HG02678 (cell line): ENCODE results near the gene OTOG.

Experiments used
- ATAC-seq: cut with Tn5 transposase; IDR thresholded peaks from one replicate; pipeline ENCODE4 v1.9.1; 2021; ENCODE audit warnings: mild to moderate bottlenecking, moderate library complexity; ENCODE audit not compliant: unreplicated experiment

Gene OTOG

DNA sequence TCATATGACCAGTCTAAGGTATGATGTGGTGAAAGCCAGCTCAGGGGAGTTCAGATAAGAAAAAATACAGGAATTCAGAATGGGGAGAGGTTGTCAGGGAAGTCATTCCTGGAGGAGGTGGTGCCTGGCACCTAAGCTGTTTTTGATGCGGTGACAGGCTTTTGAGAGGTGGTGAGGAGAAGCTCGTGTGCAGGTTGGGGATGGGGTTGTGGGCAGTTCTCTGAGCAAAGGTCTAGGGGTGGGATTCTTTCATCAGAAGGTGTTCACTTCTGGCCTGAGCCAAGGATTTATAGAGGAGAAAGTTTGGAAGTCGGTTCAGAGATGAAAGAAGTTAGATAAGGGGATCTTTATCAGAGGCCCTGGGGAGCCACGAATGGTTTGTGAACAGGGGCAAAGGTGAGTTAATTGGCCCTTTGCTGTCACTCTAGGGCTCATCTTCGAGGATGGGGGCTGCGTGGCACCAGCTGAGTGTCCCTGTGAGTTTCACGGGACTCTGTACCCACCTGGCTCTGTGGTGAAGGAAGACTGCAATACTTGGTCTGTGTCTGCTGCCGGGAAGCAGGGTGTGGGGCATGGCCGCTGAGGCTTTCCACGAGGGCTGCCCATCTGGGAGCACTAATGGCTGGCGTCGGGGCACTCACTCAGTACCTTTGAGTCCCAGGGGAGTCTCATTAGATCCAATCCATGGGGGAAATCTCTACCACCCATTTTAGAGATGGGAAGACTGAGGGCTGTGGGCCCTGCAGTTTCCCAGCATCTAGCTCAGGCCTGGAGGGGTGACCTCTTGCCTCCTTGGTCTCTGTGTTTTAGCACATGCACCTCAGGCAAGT, 13.4 kb downstream of the OTOG start:
- no peak for ATAC-seq

DNA sequence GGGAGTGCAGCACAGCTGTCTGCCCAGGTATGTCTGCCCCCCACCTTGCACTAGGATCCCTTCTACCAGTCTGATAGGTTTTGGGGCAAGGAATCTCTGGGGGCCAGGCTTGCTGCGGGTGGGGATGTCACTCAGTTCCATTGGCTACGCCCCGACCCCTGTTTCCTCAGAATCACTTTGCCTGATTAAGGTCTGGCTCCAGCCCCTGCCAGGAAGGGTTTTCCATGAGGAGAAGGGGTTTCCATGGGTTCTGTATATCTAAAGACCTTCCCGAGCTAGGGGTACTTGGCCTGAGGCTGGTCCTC, 14.0 kb downstream of the OTOG start:
- no peak for ATAC-seq

DNA sequence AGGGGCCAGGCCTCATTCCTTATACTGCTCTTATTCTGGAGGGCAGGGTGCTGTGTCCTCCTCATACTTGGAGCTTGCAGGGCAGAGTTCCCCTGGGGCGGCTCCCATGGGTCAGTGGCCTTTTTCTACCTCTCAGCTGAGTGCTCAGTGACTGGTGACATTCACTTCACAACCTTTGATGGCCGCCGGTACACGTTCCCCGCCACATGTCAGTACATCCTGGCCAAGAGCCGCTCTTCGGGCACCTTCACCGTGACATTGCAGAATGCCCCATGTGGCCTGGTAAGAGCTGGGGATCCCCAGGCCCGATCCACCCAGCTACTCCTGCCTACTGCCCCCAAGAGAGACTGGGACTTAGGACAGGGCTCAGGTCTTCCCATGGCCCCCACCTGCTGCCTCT, 14.5 kb downstream of the OTOG start:
- ATAC-seq: no peak

DNA sequence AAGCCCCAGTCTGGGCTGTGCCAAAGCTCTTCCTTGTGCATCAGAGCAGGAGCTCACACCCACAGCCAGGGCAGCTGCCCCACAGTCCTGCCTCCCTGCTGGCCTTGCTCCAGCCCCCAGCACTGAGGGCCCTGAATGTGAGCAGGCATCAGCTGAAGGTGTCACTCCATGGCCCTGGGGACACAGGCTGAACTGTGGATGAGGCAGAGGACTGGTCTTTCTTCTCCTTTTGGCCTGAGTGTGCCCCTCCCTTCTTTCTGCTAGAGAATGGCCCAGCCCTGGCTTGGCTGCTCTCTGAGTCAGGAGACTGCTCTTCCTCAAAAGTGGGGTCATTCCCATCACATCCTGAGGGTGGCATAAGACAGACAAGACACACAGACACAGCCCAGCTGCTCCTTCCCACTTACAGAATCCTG, 16.2 kb downstream of the OTOG start:
- no peak for ATAC-seq

DNA sequence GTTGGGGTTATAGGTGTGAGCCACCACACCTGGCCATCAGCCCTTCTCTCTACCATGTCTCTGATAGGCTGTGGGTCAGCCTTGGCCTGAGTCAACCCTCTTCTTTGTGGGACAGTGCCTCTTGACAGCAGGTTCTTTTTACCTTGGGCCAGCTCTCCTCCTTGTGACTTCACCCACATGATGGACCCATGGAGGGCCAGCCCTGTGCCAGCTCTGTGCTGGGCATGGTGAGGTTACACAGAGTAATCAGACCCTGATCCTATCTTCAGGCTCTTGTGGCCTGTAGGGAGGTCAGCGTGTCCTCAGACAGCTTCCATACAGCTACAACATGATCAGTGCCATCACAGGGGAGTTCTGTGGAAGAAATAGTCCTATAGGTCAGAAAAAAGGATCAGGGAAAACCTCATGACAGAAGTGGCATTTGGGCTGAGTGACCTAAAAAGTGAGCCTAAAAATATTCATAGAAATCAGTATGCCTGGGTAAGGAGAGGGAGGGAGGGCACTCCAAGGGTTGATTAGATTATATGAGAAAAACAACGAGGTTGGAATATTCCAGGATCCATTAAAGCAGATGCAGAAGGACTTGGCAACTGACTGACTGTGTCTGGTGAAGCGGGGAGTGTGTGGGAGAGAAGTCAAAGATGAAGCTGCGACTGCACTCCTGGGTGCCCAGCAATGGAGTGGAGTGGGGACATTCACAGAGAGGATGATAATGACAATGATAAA, 17.1 kb downstream of the OTOG start:
- no peak for ATAC-seq

DNA sequence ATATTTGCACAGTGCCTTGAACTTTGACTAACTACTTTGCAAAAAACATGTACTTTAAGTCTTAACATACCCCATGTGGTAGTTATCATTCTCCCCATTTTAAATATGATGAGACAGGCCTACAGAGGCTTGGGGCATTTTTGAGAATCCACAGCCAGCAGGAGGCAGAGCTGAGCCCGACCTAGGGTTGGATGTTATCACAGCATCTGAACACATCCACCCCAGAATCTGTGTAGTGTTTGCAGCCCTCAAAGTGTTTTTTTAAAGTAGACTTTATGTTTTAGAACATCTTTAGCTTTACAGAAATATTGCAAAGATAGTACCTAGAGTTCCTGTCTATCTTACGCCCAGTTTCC, 17.6 kb downstream of the OTOG start:
- no peak for ATAC-seq

DNA sequence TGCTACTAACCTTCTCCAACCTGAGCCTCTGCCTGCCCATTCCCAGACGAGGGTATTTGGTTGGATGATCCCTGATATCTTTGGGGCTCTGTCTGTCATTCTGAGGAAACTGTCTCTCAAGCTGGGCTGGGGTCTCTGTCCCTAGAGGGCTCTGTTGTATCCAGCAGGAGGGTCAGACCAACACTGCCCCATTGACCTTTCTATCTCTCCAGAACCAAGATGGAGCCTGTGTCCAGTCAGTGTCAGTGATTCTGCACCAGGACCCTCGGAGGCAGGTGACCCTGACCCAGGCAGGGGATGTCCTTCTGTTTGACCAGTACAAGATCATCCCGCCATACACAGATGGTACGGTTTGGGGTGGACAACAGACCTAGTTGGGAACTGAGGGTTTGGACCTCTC, 21.9 kb downstream of the OTOG start:
- no peak for ATAC-seq

DNA sequence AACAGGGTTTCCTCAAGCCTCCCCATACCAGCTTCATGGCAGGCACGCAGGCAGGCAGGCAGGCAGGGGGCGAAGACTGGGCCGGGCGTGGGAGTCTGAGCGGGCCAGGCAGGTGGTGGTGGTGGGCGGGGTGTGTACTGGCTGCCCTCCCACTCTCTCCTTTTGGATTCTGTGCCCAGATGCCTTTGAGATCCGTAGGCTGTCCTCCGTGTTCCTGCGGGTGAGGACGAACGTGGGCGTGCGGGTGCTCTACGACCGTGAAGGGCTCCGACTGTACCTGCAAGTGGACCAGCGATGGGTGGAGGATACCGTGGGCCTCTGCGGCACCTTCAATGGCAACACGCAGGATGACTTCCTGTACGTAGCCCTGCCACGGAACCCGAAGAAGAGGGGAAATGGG, 23.0 kb downstream of the OTOG start:
- no peak for ATAC-seq

DNA sequence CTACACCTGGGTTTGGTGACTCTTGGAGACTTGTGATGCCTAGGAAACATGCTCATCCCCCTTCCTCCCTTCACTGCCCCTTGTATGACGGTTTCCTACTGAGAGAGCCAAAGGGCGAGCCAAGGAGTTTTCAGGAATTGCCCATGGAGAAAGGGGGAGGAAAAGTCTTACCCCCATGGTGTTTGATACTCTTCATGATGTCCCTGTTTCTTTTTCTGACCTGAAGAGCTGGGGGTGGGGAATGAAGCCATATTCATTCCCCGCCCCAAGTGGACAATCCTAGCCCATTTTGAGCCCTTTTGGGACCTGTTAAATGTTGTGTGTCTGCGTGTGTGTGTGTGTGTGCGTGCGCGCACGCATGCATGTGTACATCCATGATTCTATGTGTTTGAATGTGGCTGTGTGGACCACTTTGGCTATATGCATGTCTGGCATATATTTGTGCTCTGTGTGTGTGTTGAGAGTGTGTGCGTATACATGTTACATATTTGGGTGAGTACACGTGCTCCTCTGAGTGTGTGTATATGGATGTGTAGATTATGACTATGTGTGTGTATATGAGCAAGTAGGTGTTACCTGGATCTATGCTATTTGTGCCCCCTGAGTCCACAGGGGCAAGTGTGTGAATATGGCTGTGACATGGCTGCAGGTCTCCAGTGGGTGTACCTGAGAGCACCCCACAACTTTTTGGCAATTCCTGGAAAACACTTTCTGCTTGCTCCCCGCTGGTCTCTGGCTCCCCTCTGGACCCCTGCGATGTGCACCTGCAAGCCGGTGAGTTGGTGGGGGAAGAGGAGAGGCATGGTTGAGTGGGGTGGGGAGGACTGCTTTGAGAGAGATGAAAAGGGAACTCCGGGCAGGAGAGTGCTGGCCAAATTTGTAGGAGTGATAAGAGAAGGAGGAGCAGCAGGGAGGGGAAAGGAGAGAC, 24.6 kb downstream of the OTOG start:
- no peak for ATAC-seq

DNA sequence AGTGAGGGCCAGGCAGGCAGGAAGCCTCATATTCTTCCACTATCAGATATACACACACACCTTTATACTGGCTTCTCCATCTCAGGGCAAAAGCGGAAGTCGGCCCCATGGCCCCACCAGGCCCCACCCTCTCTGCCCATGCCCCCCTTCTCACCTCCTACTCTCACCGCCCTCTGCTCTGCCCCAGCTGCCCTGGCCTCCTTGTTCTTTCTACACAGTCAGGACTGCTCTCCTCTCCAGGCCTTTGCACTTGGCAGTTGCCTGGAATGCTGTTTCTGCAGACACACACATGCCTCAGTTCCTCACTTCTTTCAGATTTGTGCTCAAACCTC, 25.3 kb downstream of the OTOG start:
- ATAC-seq: no peak

DNA sequence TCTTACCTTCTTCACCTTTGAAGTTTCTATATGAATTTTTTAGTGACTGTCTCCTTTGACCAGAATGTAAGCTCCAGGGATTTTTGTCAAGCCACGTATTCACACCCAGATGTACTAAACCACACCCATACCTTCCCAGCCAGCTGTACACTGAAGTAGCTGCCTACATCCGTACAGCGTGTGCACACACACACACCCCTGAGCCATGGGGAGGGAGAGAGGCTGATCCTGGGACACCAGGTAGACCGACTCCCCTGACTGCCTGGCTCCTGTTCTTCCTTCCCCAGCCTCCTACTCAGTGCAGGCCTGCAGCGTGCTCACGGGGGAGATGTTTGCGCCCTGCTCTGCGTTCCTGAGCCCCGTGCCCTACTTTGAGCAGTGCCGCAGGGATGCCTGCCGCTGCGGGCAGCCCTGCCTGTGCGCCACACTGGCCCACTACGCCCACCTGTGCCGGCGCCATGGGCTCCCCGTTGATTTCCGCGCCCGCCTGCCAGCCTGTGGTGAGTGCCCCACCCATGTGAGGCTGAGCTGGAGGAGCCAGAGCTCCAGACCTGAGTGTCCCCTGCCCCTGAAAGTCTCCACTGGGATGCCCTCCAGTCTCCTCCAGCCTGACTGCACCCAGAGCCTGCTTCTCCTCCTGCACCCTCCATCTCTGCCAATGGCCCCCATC, 25.9 kb downstream of the OTOG start:
- ATAC-seq: no peak

DNA sequence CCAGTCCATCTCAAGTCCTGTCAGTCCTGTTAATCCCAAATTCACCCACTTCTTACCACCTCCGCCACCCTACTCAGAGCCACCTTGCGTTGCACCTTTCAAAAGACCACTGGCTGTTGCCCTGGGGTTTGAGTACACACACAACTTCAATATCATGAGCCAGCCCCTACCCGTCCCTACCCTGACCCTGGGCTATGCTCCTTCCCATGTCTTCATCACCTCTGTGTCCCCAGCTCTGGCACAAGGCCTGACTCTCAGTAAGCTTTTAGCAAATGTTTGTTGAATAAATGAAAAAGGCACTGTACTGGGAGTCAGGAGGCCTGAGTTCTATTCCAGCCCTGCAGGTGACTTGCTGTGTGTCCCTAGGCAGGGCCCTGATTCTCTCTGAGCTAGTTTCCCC, 26.5 kb downstream of the OTOG start:
- no peak for ATAC-seq

DNA sequence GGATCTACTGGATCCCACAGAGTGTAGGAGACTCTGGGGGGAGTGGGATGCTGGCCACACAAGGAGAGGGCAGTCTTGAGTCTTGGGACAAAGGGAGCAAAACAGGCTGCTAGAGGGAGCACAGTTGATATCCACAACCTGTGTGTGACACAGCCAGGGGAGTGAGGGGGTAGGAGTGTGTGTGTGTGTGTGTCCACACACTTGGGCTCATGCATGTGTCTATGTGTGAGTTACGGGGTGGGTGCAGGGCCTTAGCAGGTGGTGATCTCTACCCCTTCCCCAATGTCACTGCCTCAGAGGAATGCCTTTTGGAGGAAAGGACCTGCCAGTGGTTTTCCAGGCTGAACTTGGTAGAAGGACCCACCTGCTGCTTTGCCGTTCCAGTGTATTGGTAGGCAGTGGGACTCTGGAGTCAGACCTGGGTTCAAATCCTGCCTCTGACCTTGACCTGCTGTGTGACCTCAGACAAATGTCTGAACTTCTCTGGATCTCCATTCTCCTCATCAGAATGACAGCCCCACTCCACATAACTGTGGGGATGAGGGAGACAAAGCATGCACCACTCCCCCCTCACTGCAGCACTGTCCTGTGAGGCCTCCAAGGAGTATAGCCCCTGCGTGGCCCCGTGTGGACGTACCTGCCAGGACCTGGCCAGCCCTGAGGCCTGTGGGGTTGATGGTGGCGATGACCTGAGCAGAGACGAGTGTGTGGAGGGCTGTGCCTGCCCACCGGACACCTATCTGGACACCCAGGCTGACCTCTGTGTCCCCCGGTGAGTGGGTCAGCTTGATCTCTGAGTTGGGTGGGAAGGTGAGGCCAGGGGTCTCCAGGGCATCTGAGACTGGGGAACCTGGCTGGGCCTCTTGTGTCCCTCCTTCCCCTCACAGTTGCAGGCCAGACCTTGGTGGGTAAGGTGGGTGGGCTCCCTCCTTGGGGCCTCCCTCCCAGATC, 27.4 kb downstream of the OTOG start:
- ATAC-seq: no peak

DNA sequence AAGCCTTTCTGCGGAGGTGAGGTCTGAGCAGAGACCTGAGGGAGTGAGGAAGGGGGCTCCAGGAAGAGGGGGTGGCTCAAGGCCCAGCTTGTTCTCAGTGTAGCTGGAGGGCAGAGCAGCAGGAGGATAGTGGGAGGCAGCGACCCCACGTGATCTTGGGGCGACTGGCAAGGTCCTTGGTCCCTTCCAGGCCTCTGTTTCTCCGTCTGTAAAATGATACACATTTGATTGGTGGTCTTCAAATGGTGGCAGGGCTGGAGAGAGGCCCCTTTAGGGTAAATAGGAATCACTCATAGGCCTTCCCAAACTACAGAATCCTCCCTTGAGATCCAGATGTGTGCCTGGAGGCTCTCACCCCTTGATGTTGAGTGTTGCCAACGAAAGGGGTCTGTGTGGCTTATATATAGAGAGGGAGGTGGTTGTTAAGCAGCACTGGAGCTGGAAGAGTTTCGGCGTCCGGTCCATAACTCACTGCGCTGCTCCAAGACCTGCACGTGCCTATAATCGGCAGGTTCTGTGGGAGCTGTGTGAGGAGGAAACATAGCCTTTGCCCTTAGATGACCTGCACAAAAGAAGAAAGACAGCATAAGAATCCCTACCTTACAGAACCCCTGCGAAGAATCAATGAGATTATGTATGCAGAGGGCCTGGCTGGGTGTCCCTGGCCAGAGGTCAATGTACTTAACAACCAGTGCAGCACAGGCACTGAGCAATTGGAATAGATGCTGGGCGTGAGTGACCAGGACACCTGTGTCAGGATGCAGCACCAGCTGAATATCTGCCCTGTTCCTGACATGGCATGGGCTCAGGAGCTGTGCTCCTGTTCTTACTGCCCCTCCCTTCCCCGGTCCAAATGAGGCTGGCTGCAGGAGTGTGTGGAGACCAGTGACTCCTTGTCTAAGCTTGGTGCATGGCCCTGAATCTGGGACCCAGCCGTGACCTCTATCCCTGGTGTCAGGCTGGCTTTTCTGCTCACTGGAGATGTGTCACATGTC, 28.7 kb downstream of the OTOG start:
- ATAC-seq: no peak

DNA sequence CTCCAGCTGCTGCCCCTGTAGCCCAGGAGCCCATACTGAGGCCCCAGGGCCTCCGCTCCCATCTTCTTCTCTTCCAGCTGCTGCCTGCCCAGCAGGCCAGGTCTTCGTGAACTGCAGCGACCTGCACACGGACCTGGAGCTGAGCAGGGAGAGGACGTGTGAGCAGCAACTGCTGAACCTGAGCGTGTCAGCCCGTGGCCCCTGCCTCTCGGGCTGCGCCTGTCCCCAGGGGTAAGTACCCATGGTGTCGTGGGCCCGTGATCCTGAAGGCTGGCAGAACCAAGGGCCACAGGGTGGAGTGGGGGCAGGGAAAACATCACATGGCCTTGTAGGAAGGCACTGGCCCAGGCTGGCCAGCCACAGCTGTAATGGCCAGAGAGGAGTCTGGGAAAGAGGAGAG, 31.2 kb downstream of the OTOG start:
- ATAC-seq: no peak

DNA sequence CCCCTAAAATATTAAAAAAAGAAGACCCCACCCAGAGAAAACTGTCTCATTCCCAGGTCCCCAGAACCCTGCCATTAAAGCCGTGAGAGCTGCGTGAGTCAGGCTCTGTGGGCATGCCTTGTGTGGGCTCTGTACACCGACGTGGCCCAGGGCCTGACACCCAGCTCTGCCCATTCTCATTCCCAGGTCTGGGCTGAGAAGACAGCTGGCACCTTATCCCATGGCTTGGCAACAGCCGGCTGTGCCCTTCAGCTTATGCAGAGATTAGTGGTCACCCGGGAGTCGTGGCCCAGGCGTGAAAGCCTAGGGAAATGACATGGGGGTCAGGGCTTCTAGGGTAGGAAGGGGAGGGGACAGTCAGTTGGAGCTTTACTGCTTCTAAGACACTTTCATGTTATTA, 31.9 kb downstream of the OTOG start:
- no peak for ATAC-seq

DNA sequence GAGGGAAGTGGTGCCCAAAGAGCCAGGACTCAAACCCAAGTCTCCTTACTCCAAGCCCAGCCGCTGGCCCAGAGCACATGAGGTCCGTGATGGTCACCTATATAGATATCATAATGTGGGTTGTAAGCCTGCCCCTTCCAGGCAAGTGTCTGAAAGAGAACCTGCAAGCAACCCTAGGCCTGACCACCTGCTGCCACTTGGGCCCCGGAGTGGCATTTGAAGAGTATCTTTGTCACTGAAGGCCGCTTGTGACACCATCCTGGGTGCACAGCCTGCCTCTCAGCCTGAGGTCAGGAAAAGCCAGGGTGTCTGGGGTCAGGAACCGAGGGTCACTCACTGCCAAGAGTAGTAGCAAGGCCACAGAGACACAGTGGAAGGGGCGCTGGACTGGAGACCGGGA, 32.4 kb downstream of the OTOG start:
- ATAC-seq: no peak

DNA sequence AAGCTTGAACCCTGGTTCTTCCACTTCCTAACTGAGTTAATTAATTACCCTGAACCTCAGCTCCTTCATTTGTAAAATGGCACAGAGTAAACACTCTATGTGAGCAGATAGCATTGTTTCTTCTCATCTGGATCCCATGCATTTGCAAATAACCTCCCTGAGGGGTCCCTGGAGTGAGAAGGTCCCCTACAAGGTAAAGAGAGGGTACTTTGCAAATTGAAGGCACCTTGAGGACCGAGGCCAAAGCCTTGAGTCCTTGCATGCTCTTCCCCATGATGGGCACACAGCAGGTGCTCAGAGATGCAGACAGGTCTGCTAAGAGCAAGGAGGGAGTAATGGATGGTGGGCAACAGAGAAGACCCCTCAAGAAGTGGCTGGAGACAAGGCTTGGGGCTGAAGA, 33.2 kb downstream of the OTOG start:
- no peak for ATAC-seq
